Common myeloid progenitor, CD34-positive (primary cell): ENCODE results near the gene ITGBL1.

Source experiments
- CTCF ChIA-PET: fragments of 350-600 bp; sonication (Branson Sonifier 250); formaldehyde crosslinking; loops from one replicate; lab custom pipeline; 2021; ENCODE audit warnings: antibody characterized with exemption; lab: Charles Lee
- POLR2A ChIA-PET: fragments of 350-600 bp; sonication (Branson Sonifier 250); formaldehyde crosslinking; loops from one replicate; lab custom pipeline; 2021; ENCODE audit warnings: antibody characterized with exemption; lab: Charles Lee
- DNase-seq, 3 donors: peaks; one replicate each; pipeline versions ENCODE4 v3.0.0 to v3.0.0-alpha.2; 2013
- H3K27ac ChIP-seq, 2 experiments: 1 replicate in 1 of 2; 2 replicates in 1 of 2; pipeline ENCODE4 v1.7.0; 2013; ENCODE audit warnings: inconsistent platforms in 2 of 2, low read length in 2 of 2, mild to moderate bottlenecking in 2 of 2, low read depth in 1 of 2, moderate library complexity in 1 of 2; ENCODE audit not compliant: severe bottlenecking in 2 of 2, insufficient read depth in 1 of 2, poor library complexity in 1 of 2
- H3K27me3 ChIP-seq, 5 experiments: replicated peaks in 2 of 5; 1 replicate in 3 of 5; 2 replicates in 2 of 5; pipeline versions ENCODE4 v1.6.1 to v1.7.0; 2013; ENCODE audit warnings: low read length in 4 of 5, mild to moderate bottlenecking in 2 of 5, moderate library complexity in 2 of 5, inconsistent platforms in 1 of 5; ENCODE audit not compliant: insufficient read depth in 5 of 5, control insufficient read depth in 4 of 5
- H3K36me3 ChIP-seq, 4 experiments: 1 replicate in 2 of 4; 2 replicates in 2 of 4; pipeline versions ENCODE4 v1.6.1 to v1.7.0; 2013; ENCODE audit warnings: low read length in 3 of 4, control low read depth in 1 of 4, mild to moderate bottlenecking in 1 of 4; ENCODE audit not compliant: control insufficient read depth in 4 of 4, insufficient read depth in 4 of 4
- H3K4me1 ChIP-seq, 4 experiments: 1 replicate in 3 of 4; 2 replicates in 1 of 4; pipeline versions ENCODE4 v1.6.1 to v1.7.1; 2013; ENCODE audit warnings: low read length in 3 of 4, mild to moderate bottlenecking in 3 of 4, control low read depth in 1 of 4, inconsistent platforms in 1 of 4, moderate library complexity in 1 of 4; ENCODE audit not compliant: control insufficient read depth in 4 of 4, insufficient read depth in 4 of 4; ENCODE audit errors: control extremely low read depth in 1 of 4
- H3K4me3 ChIP-seq, 7 experiments: 1 replicate in 4 of 7; 2 replicates in 3 of 7; pipeline versions ENCODE4 v1.5.1 to v1.7.0; 2013; ENCODE audit warnings: mild to moderate bottlenecking in 7 of 7, low read length in 6 of 7, moderate library complexity in 6 of 7, inconsistent platforms in 2 of 7, low read depth in 2 of 7, control low read depth in 1 of 7; ENCODE audit not compliant: insufficient read depth in 4 of 7, control insufficient read depth in 1 of 7; ENCODE audit errors: extremely low read depth in 1 of 7
- H3K9me3 ChIP-seq, 5 experiments: 1 replicate in 4 of 5; 2 replicates in 1 of 5; pipeline versions ENCODE4 v1.6.1 to v1.7.1; 2013; ENCODE audit warnings: low read length in 4 of 5, mild to moderate bottlenecking in 2 of 5, inconsistent platforms in 1 of 5, low read depth in 1 of 5, moderate library complexity in 1 of 5; ENCODE audit not compliant: control insufficient read depth in 4 of 5, insufficient read depth in 2 of 5; ENCODE audit errors: control extremely low read depth in 1 of 5
- WGBS: methylation state at CpG from one replicate; pipeline ENCODE4 v1.1.5; 2013; ENCODE audit not compliant: insufficient coverage; 5-methylcytosine and 5-hydroxymethylcytosine counted together

The ITGBL1 gene

DNA sequence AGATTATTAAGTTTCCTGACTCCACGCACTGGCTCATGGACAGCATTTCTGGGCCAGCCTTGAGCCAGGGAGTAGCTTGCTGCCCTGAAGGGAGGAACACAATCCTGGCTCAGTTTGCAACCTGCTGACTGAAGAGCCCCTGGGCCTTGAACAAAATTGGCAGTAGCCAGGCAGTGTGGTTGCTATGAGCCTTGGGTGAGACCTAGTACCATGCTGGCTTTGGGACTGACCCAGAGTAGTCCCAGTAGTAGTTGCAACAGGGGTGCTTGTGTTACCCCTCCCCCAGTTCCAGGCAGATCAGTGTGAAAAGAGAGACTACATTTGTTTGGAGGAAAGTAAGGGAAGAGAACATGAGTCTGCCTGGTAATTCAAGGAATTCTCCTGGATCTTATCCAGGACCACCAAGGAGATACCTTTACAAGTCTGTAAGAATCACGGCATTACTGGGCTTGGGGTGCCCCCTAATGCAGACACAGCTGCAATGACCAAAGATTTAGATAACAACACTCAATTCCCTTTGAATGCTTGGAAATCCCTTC, 22.0 kb downstream of the ITGBL1 start:
- H3K4me1 ChIP-seq = no peaks in the 10 kb centered on the region
- ChIA-PET POLR2A (no interaction called here), CTCF (no interaction called here)
- H3K27me3 ChIP-seq = no peaks in the 10 kb centered on the region
- no peak overlapping the region for H3K27ac ChIP-seq
- H3K36me3 ChIP-seq = no peaks in the 10 kb centered on the region
- no peak for DNase-seq
- no peak overlapping the region for H3K4me3 ChIP-seq
- 86% methylated on average over 2 of the region's 2 CpGs for WGBS
- no peaks in the 10 kb centered on the region for H3K9me3 ChIP-seq

GRCh38 chr13:101475536-101475935, 23.1 kb downstream of the ITGBL1 start:
- Histone ChIP-seq H3K9me3 (no peaks in the 10 kb centered on the region), H3K27me3 (no peaks in the 10 kb centered on the region), H3K27ac (no peak overlapping the region), H3K36me3 (no peaks in the 10 kb centered on the region), H3K4me1 (no peaks in the 10 kb centered on the region), H3K4me3 (no peak overlapping the region)
- DNase-seq = no peak
- POLR2A ChIA-PET = no interaction called here
- CTCF ChIA-PET = no interaction called here

DNA sequence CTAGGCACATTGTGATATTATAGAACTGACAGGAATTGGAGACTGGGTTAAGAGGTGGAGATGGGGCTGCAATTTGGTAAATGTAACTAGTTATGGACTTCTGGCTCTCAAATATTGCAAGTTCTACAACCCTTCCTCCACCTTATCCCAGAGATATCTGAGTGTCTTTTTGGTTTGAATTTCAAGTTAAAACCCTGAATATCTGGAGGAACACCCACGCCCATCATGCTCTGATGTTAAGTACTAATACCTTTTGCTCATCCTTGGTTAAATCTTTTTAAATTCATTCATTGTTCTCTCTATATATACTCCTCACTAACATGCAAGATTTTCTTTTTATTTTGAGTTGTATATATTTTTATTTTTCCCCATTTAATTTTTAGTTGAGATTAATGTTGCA, 28.9 kb downstream of the ITGBL1 start:
- H3K9me3 ChIP-seq = no peaks in the 10 kb centered on the region
- CTCF ChIA-PET = no interaction called here
- POLR2A ChIA-PET = no interaction called here
- no peak overlapping the region for H3K4me3 ChIP-seq
- no peak overlapping the region for H3K27ac ChIP-seq
- no peak for DNase-seq
- no peaks in the 10 kb centered on the region for H3K27me3 ChIP-seq
- H3K4me1 ChIP-seq = no peaks in the 10 kb centered on the region
- WGBS = no CpG with 5 or more reads among the region's 1 CpG
- H3K36me3 ChIP-seq = no peaks in the 10 kb centered on the region

DNA sequence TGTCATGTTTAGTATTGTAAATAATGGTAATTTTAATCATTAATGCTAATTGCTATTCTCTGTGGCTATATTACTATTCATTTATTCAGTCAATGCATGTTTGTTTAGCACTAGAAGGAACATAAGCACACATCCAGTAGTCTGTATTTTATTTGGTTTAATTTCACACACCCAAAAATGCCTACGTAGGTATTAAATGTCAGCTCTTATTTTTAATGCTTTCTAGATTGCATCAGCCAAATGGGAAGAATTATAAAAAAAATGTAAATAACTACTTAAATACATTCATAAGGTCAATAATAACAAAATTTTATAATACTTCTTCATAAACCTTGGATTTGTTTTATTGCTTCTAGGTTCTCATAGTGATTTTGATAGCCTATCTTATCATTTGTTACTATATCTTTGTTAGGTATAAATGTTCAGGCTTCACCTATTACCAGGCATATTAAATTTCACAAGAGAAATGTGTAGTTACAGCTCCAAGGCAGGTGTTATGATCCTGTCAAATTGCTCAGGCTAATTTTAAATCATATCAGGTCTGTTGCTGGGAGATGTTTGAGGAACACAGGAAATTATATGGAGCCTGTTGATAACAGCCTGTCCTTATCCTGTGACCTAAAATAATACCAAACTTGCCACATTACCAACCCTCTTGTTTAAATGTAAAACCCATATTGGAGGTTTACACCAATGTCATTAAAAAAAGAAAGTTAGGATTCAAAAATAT, 34.4 kb downstream of the ITGBL1 start:
- Histone ChIP-seq H3K27ac (no peak overlapping the region), H3K27me3 (no peaks in the 10 kb centered on the region), H3K36me3 (no peaks in the 10 kb centered on the region), H3K9me3 (no peaks in the 10 kb centered on the region), H3K4me1 (no peaks in the 10 kb centered on the region), H3K4me3 (no peak overlapping the region)
- DNase-seq = no peak
- WGBS = no CpG with 5 or more reads among the region's 1 CpG
- POLR2A ChIA-PET = no interaction called here
- CTCF ChIA-PET = interaction anchor here (2.2 kb wide), 1 partner anchor 270 kb away, joined by 5 read pairs; no protein-coding TSS in a partner anchor

DNA sequence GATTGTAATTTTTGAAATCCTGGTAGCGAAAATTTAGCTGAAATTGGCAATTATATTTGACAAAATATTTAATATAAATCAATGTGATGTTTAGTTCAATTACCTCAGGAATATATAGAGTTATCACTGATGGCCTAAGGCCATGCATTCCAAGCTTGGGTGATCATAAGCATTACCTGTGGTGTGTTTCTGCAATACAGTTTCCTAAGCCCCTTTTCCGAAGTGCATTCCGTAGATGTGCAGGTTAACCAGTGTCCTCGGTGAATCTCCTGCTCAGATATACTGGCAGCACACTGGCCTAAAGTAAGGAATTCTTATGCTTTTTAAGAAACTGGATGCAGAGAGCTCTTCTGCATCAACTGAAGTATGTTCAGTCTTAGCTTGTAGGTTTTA, 35.0 kb downstream of the ITGBL1 start:
- Histone ChIP-seq H3K4me1 (no peaks in the 10 kb centered on the region), H3K4me3 (no peak overlapping the region), H3K27me3 (no peaks in the 10 kb centered on the region), H3K27ac (no peak overlapping the region), H3K9me3 (no peaks in the 10 kb centered on the region), H3K36me3 (no peaks in the 10 kb centered on the region)
- WGBS = 100% methylated on average over 2 of the region's 4 CpGs
- ChIA-PET POLR2A (no interaction called here), CTCF (interaction anchor here (2.2 kb wide), 1 partner anchor 270 kb away, joined by 5 read pairs; no protein-coding TSS in a partner anchor)
- DNase-seq = no peak

GRCh38 chr13:101488734-101489133, 36.3 kb downstream of the ITGBL1 start:
- 100% methylated on average over 1 of the region's 1 CpG for WGBS
- Histone ChIP-seq H3K4me3 (no peak overlapping the region), H3K27me3 (no peaks in the 10 kb centered on the region), H3K9me3 (no peaks in the 10 kb centered on the region), H3K36me3 (no peaks in the 10 kb centered on the region), H3K27ac (no peak overlapping the region), H3K4me1 (no peaks in the 10 kb centered on the region)
- ChIA-PET POLR2A (no interaction called here), CTCF (no interaction called here)
- no peak for DNase-seq

DNA sequence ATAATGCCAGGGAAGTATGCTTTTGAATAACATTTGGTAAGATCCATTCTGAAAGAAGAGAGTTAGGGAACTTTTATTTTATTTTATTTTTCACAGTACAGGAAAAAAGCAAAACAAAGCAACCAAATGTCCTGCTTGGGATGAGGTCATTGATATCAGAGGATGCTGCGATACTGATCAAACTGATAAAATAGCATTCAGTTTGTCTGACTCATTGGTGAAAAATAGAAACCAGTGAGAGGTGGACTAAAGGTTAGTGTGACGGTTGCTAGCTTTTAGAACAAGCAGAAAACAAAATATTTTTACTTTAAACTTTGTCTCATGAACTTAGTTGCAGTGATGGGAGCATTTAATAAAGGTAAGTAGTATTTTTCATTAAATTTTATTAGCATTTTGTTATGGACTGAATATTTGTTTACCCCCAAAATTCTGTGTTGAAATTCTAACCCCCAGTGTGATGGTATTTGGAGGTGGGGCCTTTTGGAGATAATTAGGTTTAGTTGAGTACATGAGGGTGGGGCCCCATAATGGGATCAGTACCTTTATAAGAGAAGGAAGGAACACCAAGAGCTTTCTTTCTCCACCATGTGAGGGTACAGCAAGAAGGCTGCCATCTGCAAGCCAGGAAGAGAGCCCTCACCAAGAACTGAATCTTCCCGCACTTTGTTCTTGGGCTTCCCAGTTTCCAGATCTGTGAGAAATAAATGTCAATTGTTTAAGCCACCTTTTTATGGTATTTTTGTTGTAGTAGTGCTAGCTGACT, 37.3 kb downstream of the ITGBL1 start:
- Histone ChIP-seq H3K27me3 (no peaks in the 10 kb centered on the region), H3K4me1 (no peaks in the 10 kb centered on the region), H3K36me3 (no peaks in the 10 kb centered on the region), H3K27ac (no peak overlapping the region), H3K9me3 (no peaks in the 10 kb centered on the region), H3K4me3 (no peak overlapping the region)
- 92% methylated on average over 1 of the region's 3 CpGs for WGBS
- ChIA-PET POLR2A (no interaction called here), CTCF (no interaction called here)
- no peak for DNase-seq
